Cardiac septum (tissue), 1 donor: ENCODE results near the gene PSMC6. TPM values are rescaled to one million over a fixed set of nuclear protein-coding genes. Genes with fewer than 3 reads are reported as not detected.
"Not testable (repeated sequence)": the region's sequence is repeated elsewhere in the genome, so short reads cannot be mapped to it uniquely, and the experiment has no call there.

Source experiments
- DNase-seq: peaks from one replicate; pipeline ENCODE4 v3.0.0-alpha.2; 2020; ENCODE audit warnings: low spot score
- intact Hi-C: fragments of 100-400 bp; cut with DNase I; formaldehyde crosslinking; loops from one replicate; pipeline ENCODE4 v1.14.0; 2022
- total RNA-seq: library from RNA; stranded (reverse); fragmentation: NEBNext Ultra II Directional; extraction: Animal tissue kit (Norgen Biotek cat#: 25700); gene quantifications from one replicate; pipeline ENCODE4 v1.2.1, GENCODE V29; 2021
- donor health status: DM: no; HTN: no; CAD: no.

Gene PSMC6
- total RNA-seq, 1 donor from 2014 or later, result 91.9 TPM

DNA sequence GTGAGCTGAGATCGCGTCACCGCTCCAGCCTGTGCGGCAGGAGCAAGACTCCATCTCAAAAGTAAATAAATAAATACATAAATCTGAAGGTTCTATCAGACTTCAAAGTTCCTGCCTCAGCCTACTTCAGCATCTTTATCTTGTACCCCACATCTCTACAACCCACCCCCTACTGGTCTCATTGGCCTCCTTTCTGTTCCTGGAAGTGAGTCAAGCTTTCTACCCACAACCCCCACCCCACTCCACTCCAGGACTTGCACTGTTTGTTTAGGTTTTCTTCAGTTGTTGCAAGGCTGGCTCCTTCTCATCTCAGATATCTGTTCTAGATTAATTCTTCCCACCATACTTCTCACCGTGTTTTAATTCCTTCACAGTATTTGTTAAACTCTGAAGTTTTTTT, 714 bp upstream of the PSMC6 start:
- intact Hi-C loops, result loop anchor here (2.0 kb wide), 1 partner anchor 23 kb away; no protein-coding TSS in a partner anchor
- DNase-seq, result no peak

DNA sequence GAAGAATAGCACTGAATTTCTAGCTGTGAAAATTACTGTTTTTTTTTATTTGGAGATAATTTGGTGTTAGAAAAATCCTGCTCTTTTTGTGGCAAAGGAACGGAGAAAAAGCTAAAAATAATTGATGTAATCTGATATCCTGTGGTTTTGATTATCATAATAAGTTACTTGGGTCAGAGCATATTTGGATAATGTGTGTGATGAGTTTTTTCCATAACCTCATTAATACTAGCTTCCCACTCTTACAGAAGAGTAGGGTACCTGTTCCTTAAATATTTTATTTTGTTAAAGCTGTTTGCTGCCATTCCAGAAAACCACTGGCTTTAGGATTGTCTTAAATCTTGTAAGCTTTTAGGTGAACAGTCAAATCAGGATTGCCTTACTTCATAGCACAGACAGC, 4.7 kb downstream of the PSMC6 start:
- intact Hi-C loops, result no loop called here
- no peak for DNase-seq

DNA sequence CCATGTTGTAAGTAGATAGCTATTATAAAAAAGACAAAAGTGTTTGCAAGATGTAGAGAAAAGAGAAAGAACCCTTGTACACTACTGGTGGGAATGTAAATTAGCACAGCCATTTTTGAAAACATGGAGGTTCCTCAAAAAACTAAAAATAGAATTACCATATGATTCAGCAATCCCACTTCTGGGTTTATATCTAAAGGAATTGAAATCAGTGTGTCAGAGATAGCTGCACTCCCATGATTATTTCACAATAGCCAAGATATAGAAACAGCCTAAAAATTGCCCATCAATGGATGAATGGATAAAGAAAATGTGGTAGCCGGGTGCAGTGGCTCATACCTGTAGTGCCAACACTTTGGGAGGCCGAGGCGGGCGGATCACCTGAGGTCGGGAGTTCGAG, 9.2 kb downstream of the PSMC6 start:
- DNase-seq, result no peak
- intact Hi-C loops, result no loop called here

DNA sequence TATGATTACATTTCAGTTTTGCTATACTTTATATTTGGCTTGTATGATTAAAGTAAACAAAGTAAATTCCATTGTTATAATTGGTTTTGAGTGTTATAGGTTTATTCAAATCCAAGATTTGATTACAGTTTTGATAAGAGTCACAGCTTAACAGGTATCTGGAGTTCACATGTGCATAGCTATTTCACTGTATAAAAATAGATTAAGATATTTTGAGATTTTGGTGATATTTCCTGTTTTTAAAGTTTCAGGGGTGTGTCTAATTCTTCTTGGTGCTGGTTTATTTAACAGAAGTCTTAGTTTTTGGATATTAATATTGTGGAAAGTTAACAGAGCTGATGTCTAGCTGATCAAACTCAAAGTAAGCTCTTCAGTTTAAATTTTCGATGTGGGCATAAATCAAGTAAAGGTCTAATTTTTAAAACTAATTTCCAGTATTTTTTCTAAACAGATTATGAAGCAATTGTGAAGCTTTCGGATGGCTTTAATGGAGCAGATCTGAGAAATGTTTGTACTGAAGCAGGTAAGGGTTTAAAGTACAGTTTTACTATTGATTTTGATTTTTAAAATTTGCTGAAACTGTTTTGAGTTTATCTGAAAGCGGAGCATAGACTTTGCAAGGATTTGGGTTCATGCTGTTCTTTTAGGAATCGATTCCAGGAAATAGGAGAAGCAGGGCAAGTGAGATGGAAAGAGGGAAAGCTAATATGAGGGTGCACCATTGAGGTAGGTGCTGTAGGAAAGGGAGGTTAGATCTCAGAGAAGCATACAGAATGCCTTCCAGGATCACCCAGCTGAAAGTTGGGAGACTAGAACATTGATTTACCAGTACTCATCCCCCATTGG, 16.7 kb downstream of the PSMC6 start:
- no peak for DNase-seq
- intact Hi-C loops, result no loop called here

DNA sequence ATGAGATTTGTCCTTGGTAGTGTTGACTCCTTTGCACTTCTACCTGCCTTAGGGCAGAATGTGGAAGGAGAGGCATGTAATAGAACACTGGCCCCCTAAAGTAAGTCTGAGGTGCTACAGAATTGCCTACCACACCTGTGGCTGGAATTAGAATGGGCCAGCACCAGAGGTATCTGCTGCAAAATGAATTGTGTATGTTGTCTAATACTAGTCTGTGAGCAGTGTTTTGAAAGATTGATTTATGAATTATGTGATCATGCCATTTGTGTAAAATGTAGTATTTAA, 17.3 kb downstream of the PSMC6 start:
- no peak for DNase-seq
- intact Hi-C loops, result no loop called here

DNA sequence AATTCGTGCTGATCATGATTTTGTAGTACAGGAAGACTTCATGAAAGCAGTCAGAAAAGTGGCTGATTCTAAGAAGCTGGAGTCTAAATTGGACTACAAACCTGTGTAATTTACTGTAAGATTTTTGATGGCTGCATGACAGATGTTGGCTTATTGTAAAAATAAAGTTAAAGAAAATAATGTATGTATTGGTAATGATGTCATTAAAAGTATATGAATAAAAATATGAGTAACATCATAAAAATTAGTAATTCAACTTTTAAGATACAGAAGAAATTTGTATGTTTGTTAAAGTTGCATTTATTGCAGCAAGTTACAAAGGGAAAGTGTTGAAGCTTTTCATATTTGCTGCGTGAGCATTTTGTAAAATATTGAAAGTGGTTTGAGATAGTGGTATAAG, 20.5 kb downstream of the PSMC6 start:
- intact Hi-C loops, DNase-seq: not testable (repeated sequence)

DNA sequence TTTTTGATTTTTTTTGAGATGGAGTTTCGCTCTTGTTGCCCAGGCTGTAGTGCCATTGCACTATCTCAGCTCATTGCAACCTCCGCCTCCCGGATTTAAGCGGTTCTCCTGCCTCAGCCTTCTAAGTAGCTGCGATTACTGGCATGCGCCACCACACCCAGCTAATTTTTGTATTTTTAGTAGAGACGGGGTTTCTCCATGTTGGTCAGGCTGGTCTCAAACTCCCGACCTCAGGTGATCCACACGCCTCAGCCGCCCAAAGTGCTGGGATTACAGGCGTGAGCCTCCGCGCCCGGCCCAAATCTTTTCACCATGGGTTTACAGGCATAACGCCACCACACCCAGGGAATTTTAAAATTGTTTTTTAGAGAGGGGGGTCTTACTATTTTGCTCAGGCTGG, 22.0 kb downstream of the PSMC6 start:
- not testable (repeated sequence) for DNase-seq
- intact Hi-C loops, result loop anchor here (2.0 kb wide), 1 partner anchor 22 kb away; the partner anchor contains the start of gene PSMC6

DNA sequence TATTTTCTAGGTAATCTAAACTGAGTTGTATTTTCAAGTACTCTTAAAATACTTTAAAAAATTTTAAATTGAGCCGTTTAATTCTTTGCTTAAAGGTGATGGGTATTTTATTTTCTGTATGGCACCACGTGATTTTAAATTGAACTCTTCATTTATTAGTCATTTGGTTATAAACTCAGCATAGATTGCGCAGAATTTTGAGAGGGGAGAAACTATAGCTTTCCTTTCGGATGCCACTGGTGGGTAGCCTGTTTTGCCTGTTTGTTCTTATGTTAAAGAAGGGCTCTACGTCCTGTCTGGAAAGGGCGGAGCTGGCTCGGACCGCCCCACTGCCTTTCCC, 22.6 kb downstream of the PSMC6 start:
- intact Hi-C loops, result loop anchor here (2.0 kb wide), 1 partner anchor 23 kb away; the partner anchor contains the start of gene PSMC6

DNA sequence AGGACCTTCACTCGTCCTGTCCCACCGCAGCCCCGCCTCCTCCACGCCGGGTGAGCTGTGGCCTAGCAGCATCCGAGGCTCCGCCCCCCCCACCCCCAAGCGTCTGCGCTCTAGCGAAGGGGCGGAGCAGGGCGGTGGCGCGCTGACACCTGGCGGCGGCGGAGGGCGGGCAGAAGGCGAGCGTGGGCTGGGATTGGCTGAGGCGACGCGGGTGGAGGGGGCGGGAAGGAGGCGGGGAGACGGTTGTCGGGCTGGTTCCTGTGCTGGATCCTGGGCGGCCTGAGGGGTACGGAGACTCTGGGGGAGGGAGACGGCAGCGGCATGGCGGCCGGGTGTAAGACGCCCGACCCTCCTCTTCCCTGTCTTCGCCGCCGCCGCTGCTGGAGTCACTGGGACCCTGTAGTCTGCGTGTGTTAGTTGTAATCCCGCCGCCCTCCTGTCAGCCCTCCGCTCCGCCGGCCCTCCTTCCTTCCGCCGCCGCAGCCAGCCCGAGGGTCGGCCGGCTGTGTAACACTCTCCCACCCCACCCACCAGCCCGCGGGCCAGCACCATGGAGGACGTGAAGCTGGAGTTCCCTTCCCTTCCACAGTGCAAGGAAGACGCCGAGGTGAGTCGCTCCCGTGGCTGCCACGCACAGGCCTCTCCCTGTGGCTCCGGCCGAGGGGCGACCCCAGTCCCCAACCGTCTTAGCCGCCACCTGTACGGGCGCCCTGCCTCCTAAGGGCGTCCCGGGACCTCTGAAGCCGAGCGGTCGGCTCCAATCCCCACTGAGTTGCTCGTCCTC, 23.1 kb downstream of the PSMC6 start, which contains the start of gene STYX:
TSS of gene STYX (plus strand) at position 242 of the 784 bp plus-strand sequence. CDS start at position 551, 309 bp downstream.
- intact Hi-C loops, result loop anchor here (2.0 to 5.0 kb wide), 2 partner anchors 23 to 62 kb away; partner anchors contain the start of genes GNPNAT1 and PSMC6

More for the DNA sequence above, 22.6 kb downstream of the PSMC6 start:
- DNase-seq, result no peak

DNA sequence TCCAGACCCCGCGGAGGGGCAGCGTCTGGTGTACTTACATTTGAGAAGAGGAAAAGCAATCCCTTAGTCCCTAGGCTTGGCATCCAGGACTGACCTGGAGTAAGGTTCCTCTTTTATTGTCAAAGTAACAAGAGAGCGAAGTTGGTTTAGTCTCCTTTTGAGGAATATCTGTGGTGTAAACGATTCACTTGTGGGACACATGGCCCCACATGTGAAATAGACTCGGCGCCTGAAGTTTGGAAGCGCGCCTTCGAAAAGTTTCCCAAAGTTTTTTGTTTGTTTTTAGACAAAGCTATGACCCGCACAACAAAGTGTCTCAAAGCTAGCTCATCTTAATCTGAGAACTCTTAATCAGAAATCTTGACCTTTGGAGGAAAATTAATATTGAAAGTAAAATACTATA, 23.7 kb downstream of the PSMC6 start:
- intact Hi-C loops, result loop anchor here (5.0 kb wide), 1 partner anchor 62 kb away; the partner anchor contains the start of gene GNPNAT1
- DNase-seq, result no peak

More for the DNA sequence above, 23.1 kb downstream of the PSMC6 start, which contains the start of gene STYX:
- DNase-seq, result peak; percentile 100

DNA sequence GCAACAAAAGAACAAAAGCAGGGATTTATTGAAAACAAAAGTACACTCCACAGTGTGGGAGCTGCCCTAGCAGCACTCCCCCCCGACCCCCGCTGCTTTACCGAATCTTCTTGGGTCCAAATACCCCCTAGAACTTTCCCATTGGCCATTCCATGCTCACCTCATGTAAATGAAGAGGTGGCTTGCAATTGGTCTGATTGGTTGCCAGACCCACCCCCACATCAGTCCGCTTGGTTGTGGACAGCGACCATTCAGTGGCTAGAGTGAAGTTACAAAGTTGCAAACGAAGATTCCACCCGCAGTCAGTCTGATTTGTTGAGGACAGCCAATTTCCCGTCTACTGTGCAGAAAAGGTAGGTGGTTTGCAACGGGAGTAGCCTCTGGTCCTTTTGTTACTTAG, 26.8 kb downstream of the PSMC6 start:
- DNase-seq, result no peak
- intact Hi-C loops, result loop anchor here (5.0 kb wide), 1 partner anchor 58 kb away; the partner anchor contains the start of gene GNPNAT1

DNA sequence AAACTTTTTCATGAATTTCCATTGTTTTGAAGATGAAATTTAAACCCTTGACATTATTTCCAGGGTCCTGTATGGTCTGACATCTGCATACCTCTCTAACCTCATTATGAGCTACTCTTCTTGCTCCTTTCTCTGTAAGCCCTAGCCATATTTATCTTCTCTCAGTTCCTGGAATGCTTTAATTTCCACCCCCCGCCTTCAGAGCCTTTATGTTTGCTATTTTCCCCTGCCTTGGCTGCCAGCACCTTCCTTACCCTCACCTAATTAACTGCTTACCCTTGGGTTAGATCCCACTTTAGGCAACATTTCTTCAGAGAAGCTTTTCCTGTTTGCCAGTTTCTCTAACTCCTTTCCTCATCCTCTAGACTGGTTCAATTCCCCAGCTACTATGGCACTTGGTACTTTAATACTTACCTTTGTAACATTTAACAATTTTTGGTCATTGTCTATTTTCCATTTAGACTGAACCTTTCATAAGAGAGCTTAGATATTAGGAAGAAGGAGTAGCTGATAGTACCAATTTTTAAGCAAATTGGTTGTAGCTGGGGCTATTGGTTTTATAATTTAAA, 29.0 kb downstream of the PSMC6 start:
- intact Hi-C loops, result no loop called here
- DNase-seq, result no peak

DNA sequence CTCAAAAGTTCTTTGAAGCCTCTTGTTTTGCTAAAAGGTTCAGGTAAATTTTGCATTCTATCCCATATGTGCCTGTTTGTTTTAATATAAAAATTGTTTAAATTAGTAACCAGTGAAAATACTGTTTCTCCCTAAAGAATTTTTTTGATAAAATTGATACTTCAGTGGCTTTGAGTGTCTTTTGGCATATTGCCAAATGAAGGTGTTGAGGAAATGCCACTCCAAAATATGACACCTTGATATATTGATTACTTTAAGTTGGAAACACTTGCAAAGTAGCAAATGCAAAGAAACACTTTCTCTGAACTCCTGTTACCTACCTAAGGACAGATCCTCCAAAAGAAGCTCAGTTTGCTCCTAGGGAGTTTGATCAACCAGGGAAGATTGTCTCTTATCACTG, 31.4 kb downstream of the PSMC6 start:
- no peak for DNase-seq
- intact Hi-C loops, result no loop called here

DNA sequence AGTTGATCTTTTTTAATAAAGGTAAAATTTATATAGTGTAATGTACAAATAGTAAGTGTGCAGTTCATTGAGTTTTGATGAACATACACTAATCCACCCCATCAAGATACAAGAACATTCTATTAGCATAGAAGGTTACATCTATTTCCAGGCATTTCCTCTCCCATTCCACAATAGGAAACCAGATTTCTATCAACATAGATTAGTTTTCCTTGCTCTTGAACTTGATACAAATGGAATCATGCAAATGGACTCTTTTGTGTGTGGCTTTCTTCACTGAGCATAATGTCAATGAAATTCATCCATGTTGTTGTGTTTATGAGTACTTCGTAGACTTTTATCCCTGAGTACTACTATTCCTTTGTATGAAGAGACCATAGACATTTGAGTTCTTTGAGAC, 33.8 kb downstream of the PSMC6 start:
- intact Hi-C loops, result no loop called here
- DNase-seq, result no peak

DNA sequence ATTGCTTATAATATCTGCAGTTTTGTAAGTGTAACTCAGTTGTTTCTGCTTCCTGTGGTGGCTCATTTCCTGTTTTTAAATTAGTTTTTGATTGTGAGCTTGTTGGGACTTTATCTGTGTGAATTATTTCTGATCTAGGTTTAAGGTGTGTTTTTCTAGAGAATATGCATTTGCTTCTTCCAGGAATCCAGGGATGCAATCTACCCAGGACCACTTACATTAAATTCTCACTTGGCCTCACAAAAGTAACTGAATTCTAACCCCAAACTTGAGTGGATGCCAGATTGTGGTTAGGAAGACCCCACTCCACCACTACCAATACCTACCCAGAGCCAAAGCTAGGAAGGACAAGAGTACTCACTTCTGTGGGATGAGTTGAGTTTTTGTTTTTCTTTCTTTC, 34.9 kb downstream of the PSMC6 start:
- intact Hi-C loops, result no loop called here
- no peak for DNase-seq

DNA sequence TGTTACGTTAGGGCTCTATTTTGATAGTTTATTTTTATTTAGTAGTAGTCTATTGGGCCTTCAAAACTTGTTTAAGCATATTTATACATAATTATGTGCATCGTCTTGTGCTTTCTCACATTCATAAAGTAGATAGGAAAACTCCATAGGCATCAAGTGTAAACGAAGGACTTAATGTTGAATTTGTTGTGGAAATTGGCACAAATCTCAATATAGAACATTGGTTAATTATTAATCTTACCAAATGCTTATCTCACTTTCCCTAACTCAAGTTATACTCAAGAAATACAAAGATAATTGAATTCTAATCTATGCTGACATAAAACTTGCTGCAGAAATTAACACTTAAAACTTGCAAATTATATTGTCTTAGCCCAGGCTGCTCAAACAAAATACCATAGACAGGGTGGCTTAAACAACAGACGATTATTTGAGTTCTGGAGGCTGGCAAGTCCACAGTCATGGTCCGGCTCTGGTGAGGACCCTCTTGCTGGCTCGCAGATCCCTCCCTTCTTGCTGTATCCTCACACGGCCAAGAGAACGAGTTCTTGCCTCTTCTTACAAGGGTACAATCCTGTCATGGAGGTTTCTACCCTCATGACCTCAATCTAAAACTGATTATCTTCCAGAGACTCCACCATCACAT, 41.8 kb downstream of the PSMC6 start:
- DNase-seq, result no peak
- intact Hi-C loops, result no loop called here

DNA sequence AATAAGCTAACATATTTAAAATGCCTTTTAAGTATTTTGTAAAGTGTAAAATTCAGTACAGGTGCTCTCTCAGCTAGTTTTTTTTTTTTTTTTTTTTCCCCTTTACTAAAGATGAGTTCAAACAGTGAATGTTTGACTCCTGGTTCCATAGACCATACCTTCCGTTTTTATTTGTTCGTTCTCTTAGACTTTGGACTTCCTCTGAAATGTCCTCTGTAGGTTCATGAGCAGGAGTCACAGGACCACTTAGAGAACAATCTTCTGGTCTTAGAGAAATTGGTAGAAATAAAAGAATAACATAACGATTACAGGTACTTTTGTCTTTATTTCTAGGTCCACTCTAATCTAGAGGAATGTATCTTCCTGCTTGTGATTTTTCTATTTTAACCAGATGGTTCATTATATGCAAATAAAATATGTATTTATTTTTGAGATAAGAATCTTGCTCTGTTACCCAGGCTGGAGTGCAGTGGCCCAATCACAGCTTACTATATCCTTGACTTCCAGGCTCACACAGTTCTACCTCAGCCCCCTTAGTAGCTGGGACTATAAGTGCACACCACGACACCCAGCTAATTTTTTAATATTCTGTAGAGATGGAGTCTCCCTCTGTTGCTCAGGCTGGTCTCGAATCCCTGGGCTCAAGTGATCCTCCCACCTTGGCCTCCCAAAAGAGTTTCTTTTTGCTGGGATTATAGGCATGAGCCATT, 48.8 kb downstream of the PSMC6 start:
- intact Hi-C loops, result no loop called here
- no peak for DNase-seq

DNA sequence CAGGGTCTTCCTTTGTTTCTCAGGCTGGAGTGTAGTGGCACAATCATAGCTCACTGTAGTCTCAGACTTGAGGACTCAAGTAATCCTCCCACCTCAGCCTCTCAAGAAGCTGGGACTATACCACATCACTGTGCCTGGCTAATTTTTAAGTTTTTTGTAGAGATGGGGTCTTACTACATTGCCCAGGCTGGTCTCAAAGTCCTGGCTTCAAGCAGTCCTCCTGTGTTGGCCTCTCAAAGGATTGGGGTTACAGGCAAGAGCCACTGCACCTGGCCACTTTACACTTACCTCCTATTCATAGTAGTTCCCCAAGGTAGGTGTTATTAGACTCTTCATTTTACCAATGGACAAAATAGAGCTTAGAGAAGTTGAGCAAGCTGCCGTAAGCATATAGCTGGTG, 52.1 kb downstream of the PSMC6 start:
- intact Hi-C loops, result no loop called here
- DNase-seq, result no peak

DNA sequence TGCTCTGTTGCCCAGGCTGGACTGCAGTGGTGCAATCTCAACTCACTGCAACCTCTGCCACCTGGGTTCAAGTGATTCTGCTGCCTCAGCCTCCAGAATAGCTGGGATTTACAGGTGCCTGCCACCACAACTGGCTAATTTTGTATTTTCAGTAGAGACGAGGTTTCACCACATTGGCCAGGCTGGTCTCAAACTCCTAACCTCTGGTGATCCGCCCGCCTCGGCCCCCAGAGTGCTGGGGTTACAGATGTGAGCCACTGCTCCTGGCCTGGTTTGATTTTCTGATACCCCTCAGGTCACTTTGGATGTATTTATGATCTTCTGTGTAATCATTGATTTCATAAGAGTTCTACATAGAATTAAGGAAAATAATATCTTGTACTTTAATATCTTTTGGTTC, 55.9 kb downstream of the PSMC6 start:
- DNase-seq, intact Hi-C loops: not testable (repeated sequence)
